Endodermal cell (in vitro differentiated cells): ENCODE data around the gene CDC26. TPM values are rescaled to one million over a fixed set of nuclear protein-coding genes. Genes with fewer than 3 reads are reported as not detected.
"Not testable (repeated sequence)": the region's sequence is repeated elsewhere in the genome, so short reads cannot be mapped to it uniquely, and the experiment has no call there.

Source experiments
- DNase-seq: peaks from one replicate; pipeline ENCODE4 v3.0.0-alpha.2; 2017
- H3K27ac ChIP-seq: 2 replicates; pipeline ENCODE4 v1.5.1; 2013; ENCODE audit warnings: mild to moderate bottlenecking, low read depth, low read length, moderate library complexity
- H3K27me3 ChIP-seq: 2 replicates; pipeline ENCODE4 v1.6.1; 2013; ENCODE audit warnings: mild to moderate bottlenecking, low read length, moderate library complexity; ENCODE audit not compliant: insufficient read depth, control insufficient read depth, poor library complexity, severe bottlenecking
- H3K36me3 ChIP-seq: 2 replicates; pipeline ENCODE4 v1.7.0; 2013; ENCODE audit warnings: mild to moderate bottlenecking, low read length, moderate library complexity; ENCODE audit not compliant: control insufficient read depth, insufficient read depth
- H3K4me1 ChIP-seq: one replicate; pipeline ENCODE4 v1.7.0; 2013; ENCODE audit warnings: low read length; ENCODE audit not compliant: control insufficient read depth, insufficient read depth
- H3K4me3 ChIP-seq: 2 replicates; pipeline ENCODE4 v1.5.1; 2013; ENCODE audit warnings: mild to moderate bottlenecking, low read length, moderate library complexity
- H3K9ac ChIP-seq: 2 replicates; pipeline ENCODE4 v1.6.1; 2013; ENCODE audit warnings: mild to moderate bottlenecking, low read length, moderate library complexity; ENCODE audit not compliant: poor library complexity, severe bottlenecking; ENCODE audit errors: extremely low read depth
- H3K9me3 ChIP-seq: 2 replicates; pipeline ENCODE4 v1.6.1; 2013; ENCODE audit warnings: mild to moderate bottlenecking, low read length, moderate library complexity; ENCODE audit not compliant: control insufficient read depth
- H3K27ac Mint-ChIP-seq: 2 replicates; pipeline ENCODE4 v1.8.0; 2020; ENCODE audit warnings: mixed read lengths
- H3K27me3 Mint-ChIP-seq: 2 replicates; pipeline ENCODE4 v1.8.0; 2021; ENCODE audit warnings: mild to moderate bottlenecking, mixed read lengths; ENCODE audit not compliant: insufficient read depth
- H3K36me3 Mint-ChIP-seq: 2 replicates; pipeline ENCODE4 v1.8.0; 2020; ENCODE audit warnings: low read depth, mixed read lengths
- H3K4me1 Mint-ChIP-seq: 2 replicates; pipeline ENCODE4 v1.8.0; 2020; ENCODE audit warnings: mixed read lengths
- H3K4me3 Mint-ChIP-seq: 2 replicates; pipeline ENCODE4 v1.8.0; 2020; ENCODE audit warnings: mild to moderate bottlenecking, moderate library complexity, mixed read lengths
- H3K9me3 Mint-ChIP-seq: 2 replicates; pipeline ENCODE4 v1.8.0; 2020; ENCODE audit warnings: mild to moderate bottlenecking, mixed read lengths
- WGBS, 2 experiments: methylation state at CpG; one replicate each; pipeline versions ENCODE4 v1.1.5 to v1.1.7; 2013; ENCODE audit warnings: missing lambda C conversion rate in 2 of 2, mixed read lengths in 1 of 2; ENCODE audit not compliant: insufficient coverage in 1 of 2, insufficient read length in 1 of 2; 5-methylcytosine and 5-hydroxymethylcytosine counted together
- total RNA-seq, 2 donors: library from RNA; stranded (reverse); fragmentation: NEBNext Ultra II Directional in 1 of 2; extraction: Animal tissue kit (Norgen Biotek cat#: 25700) in 1 of 2; gene quantifications; 2 replicates in 1 of 2; 3 replicates in 1 of 2; pipeline ENCODE4 v1.2.1, GENCODE V29; 2021
- TF ChIP-seq, protein P1 (sequence below): fragments of 200-600 bp; sonication (generic); conservative IDR thresholded peaks from 2 replicates; pipeline ENCODE4 v1.5.0; 2021; ENCODE audit warnings: antibody characterized with exemption, mild to moderate bottlenecking

Gene CDC26
- total RNA-seq, 2 donors from 2014 or later: 34.7 to 39.7 TPM

DNA sequence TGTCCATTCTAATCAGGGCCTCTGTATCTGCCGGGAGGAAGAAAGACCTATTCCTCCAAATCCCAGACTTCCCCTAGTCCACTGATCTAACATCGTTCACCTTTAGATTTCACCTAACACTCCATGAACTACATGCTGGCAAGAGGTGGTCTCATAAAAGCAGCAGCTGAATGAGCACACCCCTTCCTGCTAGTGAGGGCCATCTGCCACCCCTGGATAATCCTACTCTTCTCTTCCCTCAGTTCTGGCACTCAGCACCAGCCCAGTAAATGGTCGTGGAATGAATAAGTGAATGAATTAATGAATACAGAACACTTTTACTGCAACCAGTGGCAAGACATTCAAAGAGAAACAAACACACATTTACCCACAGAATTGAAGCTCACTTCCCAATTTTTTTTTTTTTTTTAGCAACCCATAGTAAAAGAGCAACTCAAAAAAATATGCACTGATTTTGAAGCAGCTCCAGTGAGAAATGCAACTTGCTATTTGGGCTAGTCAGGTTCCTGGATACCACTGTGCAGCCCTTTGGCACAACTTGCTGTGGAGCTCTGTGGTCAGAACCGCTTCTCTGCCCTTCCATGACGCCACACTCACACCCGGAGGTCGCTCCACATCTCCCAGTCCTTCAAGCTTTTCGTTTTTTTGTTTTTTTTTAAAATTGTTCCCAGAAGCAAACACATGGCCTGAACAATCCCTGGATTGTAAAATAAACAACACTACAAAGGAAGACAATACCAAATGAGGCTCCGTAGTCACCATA, 21.6 kb upstream of the CDC26 start:
- 90 to 94% methylated on average over 8 of the region's 9 CpGs for WGBS, 2 experiments
- Mint-ChIP-seq H3K9me3 (no peaks in the 10 kb centered on the region), H3K36me3 (peaks cover 15% of the 10 kb centered on the region)

DNA sequence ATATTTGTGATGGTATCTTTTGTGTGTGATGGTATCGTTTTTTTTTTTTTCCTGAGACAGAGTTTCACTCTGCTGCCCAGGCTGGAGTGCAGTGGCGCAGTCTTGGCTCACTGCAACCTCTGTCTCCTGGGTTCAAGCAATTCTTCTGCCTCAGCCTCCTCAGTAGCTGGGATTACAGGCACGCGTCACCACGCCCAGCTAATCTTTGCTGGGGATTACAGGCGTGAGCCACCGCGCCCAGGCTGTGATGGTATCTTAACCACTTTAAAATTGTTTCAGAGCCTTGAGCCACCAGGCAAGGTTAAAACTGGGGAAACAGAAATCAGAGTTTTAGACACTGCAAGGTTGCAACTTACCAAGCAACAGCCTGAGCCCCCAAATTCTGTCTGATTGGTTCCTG, 20.9 kb upstream of the CDC26 start:
- not testable (repeated sequence) for H3K4me1 Mint-ChIP-seq, DNase-seq, H3K9me3 Mint-ChIP-seq, H3K4me3 Mint-ChIP-seq, H3K4me3 ChIP-seq, H3K27ac ChIP-seq, H3K27ac Mint-ChIP-seq, H3K9ac ChIP-seq, H3K27me3 ChIP-seq, H3K27me3 Mint-ChIP-seq, H3K9me3 ChIP-seq, H3K4me1 ChIP-seq
- peaks cover 23% of the 10 kb centered on the region for H3K36me3 Mint-ChIP-seq
- WGBS, 2 experiments: 88 to 95% methylated on average over 7 of the region's 8 CpGs
- H3K36me3 ChIP-seq: peaks cover 29% of the 10 kb centered on the region

More for the DNA sequence above, 21.6 kb upstream of the CDC26 start:
- Histone ChIP-seq H3K36me3 (peaks cover 22% of the 10 kb centered on the region), H3K9me3 (no peaks in the 10 kb centered on the region), H3K4me3 (no peak overlapping the region), H3K4me1 (no peaks in the 10 kb centered on the region), H3K9ac (no peak overlapping the region), H3K27me3 (no peaks in the 10 kb centered on the region), H3K27ac (no peak overlapping the region)
- TF ChIP-seq, protein P1, sequence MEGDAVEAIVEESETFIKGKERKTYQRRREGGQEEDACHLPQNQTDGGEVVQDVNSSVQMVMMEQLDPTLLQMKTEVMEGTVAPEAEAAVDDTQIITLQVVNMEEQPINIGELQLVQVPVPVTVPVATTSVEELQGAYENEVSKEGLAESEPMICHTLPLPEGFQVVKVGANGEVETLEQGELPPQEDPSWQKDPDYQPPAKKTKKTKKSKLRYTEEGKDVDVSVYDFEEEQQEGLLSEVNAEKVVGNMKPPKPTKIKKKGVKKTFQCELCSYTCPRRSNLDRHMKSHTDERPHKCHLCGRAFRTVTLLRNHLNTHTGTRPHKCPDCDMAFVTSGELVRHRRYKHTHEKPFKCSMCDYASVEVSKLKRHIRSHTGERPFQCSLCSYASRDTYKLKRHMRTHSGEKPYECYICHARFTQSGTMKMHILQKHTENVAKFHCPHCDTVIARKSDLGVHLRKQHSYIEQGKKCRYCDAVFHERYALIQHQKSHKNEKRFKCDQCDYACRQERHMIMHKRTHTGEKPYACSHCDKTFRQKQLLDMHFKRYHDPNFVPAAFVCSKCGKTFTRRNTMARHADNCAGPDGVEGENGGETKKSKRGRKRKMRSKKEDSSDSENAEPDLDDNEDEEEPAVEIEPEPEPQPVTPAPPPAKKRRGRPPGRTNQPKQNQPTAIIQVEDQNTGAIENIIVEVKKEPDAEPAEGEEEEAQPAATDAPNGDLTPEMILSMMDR: no peak
- H3K27ac Mint-ChIP-seq: no peak overlapping the region
- no peaks in the 10 kb centered on the region for H3K27me3 Mint-ChIP-seq
- no peak overlapping the region for H3K4me3 Mint-ChIP-seq
- no peak for DNase-seq
- H3K4me1 Mint-ChIP-seq: no peaks in the 10 kb centered on the region

DNA sequence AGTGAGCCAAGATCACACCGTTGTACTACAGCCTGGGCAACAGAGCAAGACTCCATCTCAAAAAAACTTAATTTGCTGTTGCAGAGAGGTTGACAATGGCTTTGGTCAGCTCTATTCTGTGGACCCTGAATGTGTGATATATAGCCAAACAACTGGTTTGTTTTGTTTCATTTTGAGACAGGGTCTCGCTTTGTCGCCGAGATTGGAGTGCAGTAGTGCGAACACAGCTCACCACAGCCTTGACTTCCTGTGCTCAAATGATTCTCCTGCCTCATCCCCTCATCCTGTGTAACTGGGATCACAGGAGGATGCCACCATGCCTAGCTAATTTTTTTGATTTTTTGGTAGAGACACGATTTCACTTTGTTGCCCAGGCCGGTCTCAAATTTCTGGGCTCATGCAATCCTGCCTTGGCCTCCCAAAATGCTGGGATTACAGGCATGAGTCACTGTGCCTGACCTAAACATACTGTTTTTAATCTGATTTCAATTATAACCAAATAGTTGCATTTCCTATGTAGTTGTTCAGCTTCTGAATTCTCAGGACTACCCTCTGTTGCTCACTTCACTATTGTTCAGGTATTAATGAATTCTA, 18.0 kb upstream of the CDC26 start:
- H3K9me3 Mint-ChIP-seq: no peaks in the 10 kb centered on the region
- 92 to 95% methylated on average over 7 of the region's 7 CpGs for WGBS, 2 experiments
- Histone ChIP-seq H3K4me3 (no peak overlapping the region), H3K9ac (no peak overlapping the region), H3K27ac (no peak overlapping the region), H3K4me1 (no peaks in the 10 kb centered on the region), H3K36me3 (peaks cover 57% of the 10 kb centered on the region), H3K9me3 (no peaks in the 10 kb centered on the region), H3K27me3 (no peaks in the 10 kb centered on the region)
- H3K27ac Mint-ChIP-seq: no peak overlapping the region
- no peak overlapping the region for H3K4me3 Mint-ChIP-seq
- TF ChIP-seq, protein P1: no peak
- DNase-seq: no peak
- no peaks in the 10 kb centered on the region for H3K4me1 Mint-ChIP-seq
- H3K27me3 Mint-ChIP-seq: no peaks in the 10 kb centered on the region
- peaks cover 48% of the 10 kb centered on the region for H3K36me3 Mint-ChIP-seq
